SK-N-SH (cell line): ENCODE results near the gene MRGPRE.

Experiments
- CTCF ChIP-seq: fragments of 200-600 bp; sonication (generic); IDR thresholded peaks from 2 replicates; pipeline ENCODE4 v1.6.1; 2017; ENCODE audit warnings: antibody characterized with exemption, mild to moderate bottlenecking, moderate library complexity
- EP300 ChIP-seq, 2 experiments: IDR thresholded peaks; 2 replicates each; pipeline versions ENCODE4 v1.4.0 to v1.6.1; 2012; ENCODE audit warnings: borderline replicate concordance in 1 of 2, low read depth in 1 of 2, low read length in 1 of 2
- EZH2phosphoT487 ChIP-seq: fragments of 200-600 bp; sonication (generic); IDR thresholded peaks from 2 replicates; pipeline ENCODE4 v1.6.1; 2017; ENCODE audit warnings: low read depth, mixed run types, mild to moderate bottlenecking, antibody characterized with exemption, moderate library complexity, borderline replicate concordance
- IRF3 ChIP-seq: fragments of 150-350 bp; IDR thresholded peaks from 2 replicates; pipeline ENCODE4 v1.6.1; 2016; ENCODE audit warnings: mild to moderate bottlenecking, low read depth, low read length
- TF ChIP-seq, protein P1 (sequence below): IDR thresholded peaks from 2 replicates; pipeline ENCODE4 v1.4.0; 2012; ENCODE audit warnings: low read depth

DNA sequence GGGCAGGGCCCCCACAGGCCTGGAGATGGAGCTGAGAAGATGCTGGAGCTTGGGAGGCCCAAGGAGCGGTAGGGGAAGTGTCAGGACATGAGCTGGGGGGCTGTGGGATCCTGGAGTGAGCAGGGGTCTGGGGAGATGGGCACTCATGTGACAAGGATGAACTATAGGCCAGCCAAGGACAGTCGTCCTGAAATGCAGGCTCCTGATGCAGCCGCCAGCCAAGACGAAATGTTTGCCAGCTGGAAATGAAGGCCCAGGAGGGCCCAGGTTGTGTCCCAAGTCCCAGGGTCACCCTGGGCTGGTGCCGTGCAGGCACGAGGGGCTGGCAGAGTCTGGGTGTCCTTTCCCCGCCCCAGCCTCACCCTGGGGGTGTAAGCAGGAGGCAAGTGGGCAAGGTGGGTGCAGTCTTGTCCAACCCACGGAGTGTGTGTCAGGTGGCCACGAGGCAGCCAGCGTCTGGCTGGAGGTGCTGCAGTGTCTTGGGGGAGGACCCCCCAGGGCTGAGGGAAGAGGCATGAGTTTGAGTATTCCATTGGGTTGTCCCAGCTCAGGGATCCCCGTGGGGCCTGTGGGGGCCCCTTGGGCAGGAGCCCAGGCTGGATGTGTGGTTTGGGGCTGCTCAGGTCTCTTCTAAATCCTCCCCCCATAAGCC, 35.0 kb downstream of the MRGPRE start:
- TF ChIP-seq CTCF, result no peak
- TF ChIP-seq, protein P1, sequence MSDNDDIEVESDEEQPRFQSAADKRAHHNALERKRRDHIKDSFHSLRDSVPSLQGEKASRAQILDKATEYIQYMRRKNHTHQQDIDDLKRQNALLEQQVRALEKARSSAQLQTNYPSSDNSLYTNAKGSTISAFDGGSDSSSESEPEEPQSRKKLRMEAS, result no peak
- TF ChIP-seq IRF3, result no peak
- no peak for TF ChIP-seq EZH2phosphoT487
- TF ChIP-seq EP300 (IDR thresholded peaks at IDR 0.05; ENCODE audit: borderline replicate concordance in 1 of 2, low read depth in 1 of 2, low read length in 1 of 2), result no peak
